C4-2B (cell line): Measurements from ENCODE around the gene CASP10.
A peak's percentile ranks its signal among the peaks of the same experiment; 100 is the strongest.

Experiments used
- H3K27ac ChIP-seq: fragments of 450-650 bp; 2 replicates; pipeline ENCODE4 v1.5.1; 2017
- CTCF ChIP-seq: fragments of 450-650 bp; conservative IDR thresholded peaks from 2 replicates; pipeline ENCODE4 v1.5.1; 2017; ENCODE audit warnings: mild to moderate bottlenecking
- ZFX ChIP-seq: fragments of 450-650 bp; IDR thresholded peaks from 2 replicates; pipeline ENCODE4 v1.6.1; 2017

Gene CASP10

DNA sequence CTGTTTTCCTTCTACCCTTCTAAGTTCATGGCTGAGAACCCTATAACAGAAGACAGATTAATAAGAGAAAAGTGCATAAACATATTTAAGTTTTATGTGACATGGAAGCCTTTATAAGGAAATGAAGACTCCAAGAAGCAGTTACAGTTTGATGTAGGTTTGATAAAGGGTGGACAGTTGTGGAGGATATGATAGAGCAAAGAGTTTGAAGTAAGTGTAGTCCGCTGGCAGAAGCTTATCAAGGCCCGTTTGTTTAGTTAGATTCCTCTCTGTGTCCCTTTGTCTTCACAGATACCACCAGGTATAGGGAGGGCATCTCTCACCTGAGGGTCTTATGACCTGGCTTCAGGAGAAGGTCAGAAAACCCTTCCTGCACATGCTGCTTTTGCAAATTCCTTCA is 66.9 kb downstream of the CASP10 start:
- TF ChIP-seq ZFX = no peak
- TF ChIP-seq CTCF = no peak
- no peak overlapping the region for H3K27ac ChIP-seq

DNA sequence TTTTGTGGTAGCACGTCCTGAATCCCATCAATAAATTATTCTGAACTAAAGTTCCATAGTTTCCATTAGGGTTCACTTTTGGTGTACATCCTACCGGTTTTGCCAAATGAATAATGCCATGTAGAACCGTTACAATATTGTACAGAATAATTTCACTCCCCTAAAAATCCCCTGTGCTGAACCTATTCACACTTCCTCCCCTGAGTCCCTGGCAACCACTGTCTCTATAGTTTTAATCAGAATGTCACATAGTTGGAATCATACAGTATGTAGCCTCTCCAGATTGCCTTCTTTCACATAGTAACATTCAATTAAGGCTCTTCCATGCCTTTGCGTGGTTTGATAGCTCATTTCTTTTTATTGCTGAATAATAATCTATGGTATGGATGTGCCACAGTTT is 67.8 kb downstream of the CASP10 start:
- no peak overlapping the region for H3K27ac ChIP-seq
- TF ChIP-seq CTCF = no peak
- TF ChIP-seq ZFX = no peak

- H3K27ac ChIP-seq = no peak overlapping the region
- no peak for TF ChIP-seq ZFX
- TF ChIP-seq CTCF = no peak
These were observed 71.3 kb downstream of the CASP10 start for GRCh38 chr2:201254081-201254730.

GRCh38 chr2:201255408-201256033 is 72.6 kb downstream of the CASP10 start:
- TF ChIP-seq ZFX (no peak), CTCF (no peak)
- no peak overlapping the region for H3K27ac ChIP-seq

- no peak overlapping the region for H3K27ac ChIP-seq
- TF ChIP-seq CTCF (no peak), ZFX (no peak)
These were observed 73.1 kb downstream of the CASP10 start for GRCh38 chr2:201256082-201256481.

GRCh38 chr2:201257381-201257955 is 74.5 kb downstream of the CASP10 start:
- H3K27ac ChIP-seq = peak overlapping the region; percentile 84

More at GRCh38 chr2:201257381-201257955, 74.5 kb downstream of the CASP10 start:
- no peak for TF ChIP-seq CTCF
- no peak for TF ChIP-seq ZFX
